HG02763 (cell line): ENCODE results near the gene ODAD2.

ENCODE experiments used
- ATAC-seq: cut with Tn5 transposase; IDR thresholded peaks from one replicate; pipeline ENCODE4 v1.9.1; 2021; ENCODE audit warnings: mild to moderate bottlenecking, moderate library complexity; ENCODE audit not compliant: unreplicated experiment

Gene ODAD2

DNA sequence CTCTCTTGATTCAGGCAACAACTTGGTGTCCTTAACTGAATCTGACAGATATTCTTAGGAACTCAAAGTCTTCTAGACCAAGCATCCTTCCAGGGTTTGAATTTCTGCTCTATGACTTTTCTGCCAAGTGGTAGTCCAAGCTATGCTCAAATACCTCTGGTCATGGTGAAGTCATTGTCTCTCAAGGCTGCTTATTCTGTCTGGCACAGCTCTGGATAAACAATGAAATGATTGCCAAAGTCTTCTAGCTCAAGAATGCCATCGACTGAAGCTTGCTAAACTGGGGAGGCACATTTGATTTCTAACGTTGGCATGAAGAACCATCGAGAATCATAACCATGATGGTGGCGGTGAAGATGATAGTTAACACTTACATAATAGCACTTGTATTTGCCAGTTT, 137.1 kb downstream of the ODAD2 start:
- no peak for ATAC-seq

DNA sequence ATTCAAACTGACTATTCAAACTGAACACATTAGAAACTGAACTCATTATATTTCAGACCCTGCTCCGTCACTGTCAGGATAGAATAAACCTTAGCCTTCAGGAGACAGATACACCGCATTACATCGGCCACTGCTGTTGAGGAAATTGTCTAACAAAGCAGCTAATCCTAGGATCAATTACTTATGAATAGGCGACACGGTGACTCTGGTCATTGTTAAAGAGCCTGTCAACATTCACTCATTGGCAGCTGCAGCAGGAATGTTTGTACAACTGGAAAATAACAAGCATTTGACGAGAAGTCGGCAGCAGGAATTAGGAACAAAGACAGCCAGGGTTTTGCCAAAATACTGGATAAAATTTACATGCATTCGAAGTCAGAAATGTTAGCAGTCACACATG, 141.3 kb downstream of the ODAD2 start:
- no peak for ATAC-seq

DNA sequence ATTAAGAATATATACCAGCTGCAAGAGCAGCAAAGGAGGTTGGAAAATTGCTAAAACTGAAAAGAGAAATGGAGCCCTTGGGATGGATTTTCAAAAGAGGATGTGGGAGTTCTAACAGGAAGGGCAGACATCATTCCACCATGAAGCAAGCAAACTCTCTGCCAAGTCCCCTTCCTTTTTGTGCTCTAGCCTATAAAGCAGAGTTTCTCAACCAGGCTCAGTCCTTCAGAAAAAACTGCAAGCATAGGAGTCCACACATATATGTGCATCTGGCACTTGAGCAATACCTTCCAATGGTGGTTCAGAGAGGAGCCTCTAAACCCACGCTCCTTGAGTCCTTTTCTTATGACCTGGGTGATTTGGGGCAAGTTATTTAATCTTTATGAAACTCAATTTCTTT, 154.7 kb downstream of the ODAD2 start:
- no peak for ATAC-seq

- no peak for ATAC-seq
Observed at GRCh38 chr10:27838901-27839300, 160.0 kb downstream of the ODAD2 start.

DNA sequence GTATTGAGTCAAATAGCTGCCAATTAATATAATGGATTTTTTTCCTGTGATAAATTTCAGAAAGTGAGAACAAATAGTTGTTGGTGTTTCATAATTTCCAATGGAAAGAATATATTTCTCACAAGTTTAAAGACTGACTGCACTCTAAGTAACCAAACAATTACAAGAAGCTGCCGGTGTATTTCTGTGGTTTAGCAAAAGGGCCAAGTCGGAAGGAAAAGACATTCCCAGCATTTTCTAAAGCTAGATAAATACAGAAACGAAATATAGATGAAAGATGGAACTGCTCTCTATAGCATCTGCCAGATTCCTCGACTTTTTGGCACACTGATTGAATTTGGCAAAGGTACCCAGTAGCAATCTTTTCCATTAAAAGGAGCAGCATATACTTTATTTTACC, 160.5 kb downstream of the ODAD2 start:
- no peak for ATAC-seq

GRCh38 chr10:27834476-27834875, 164.4 kb downstream of the ODAD2 start:
- ATAC-seq: no peak

GRCh38 chr10:27833792-27834191, 165.1 kb downstream of the ODAD2 start:
- no peak for ATAC-seq

- no peak for ATAC-seq
Observed at GRCh38 chr10:27832826-27833225, 166.1 kb downstream of the ODAD2 start.

GRCh38 chr10:27826369-27826768, 172.5 kb downstream of the ODAD2 start:
- ATAC-seq: no peak

DNA sequence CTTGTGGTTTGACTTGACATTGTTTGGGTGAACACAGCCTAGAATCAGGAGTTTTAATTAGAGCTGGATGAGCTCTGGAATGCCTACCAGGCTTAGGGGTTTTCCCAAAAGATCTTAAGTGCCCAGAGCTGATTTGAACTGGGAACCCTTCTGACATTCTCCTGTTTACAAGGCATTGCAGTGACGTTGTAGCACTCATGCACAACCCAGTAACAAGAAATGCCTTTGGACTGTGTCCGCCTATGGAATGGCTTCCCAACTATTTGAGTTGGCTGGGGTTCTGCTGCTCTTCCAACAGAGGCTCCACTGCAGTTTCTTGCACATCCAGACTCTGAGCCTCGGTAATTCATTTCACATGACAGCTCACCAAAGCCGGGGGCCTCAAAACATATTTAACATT, 176.6 kb downstream of the ODAD2 start:
- ATAC-seq: no peak

- no peak for ATAC-seq
Observed at GRCh38 chr10:27820637-27821036, 178.2 kb downstream of the ODAD2 start.

GRCh38 chr10:27819781-27820531, 178.9 kb downstream of the ODAD2 start:
- no peak for ATAC-seq

DNA sequence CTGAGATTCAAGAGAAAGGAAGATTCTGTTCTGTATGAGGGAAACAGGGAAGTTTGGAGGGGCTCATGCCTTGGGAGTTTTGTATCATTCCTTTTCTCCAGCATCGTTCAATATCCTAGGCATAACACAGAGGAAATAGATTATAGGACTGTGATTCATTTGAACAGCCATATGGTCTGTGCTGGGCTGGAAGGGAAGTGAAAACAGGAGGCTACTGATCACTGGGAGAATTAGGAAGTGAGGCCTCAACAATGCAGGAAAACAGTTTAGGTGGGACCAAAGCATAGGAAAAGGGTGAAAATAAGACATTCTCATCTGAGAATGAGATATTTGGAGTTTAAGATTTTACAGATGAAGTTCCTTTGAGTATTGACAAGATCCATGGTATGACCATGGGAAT, 182.6 kb downstream of the ODAD2 start:
- ATAC-seq: no peak

DNA sequence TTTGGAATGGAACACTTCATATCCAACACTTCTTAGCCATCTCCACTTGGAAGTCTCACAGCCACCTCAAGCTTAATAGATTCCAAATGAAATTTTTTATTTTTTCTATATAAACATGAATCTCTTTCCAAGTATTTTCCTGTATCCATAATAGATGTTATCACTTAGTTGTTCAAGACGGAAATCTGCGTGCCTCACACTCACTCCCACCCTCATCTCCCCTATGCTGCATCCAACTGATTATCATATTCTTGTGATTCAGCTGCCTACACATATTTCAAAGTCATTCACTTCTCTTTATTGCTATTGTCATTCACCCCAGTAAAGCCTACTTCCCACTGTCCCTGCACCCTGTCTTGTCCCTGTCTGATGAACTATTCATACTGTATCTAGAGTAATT, 183.0 kb downstream of the ODAD2 start:
- no peak for ATAC-seq

- ATAC-seq: no peak
Observed at GRCh38 chr10:27815261-27815660, 183.6 kb downstream of the ODAD2 start.

DNA sequence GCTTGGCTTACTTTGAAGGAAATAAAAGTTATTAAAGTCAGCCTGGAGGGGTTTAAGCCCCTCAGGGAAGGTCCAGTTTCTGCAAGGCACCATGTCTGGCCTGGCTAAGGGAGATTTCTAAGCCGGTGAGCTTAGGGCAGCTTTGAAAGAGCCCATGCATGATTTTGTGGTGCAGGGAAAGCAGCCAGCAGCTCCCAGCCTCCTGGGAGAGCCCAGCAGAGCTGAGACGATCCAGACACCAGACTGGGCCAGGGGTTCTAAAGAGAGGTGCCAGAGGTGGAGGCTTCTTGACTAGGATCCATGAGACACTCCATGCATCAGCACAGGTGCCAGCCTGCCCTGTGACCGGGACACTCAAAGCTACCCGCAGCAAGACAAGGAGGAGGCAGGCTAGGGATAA, 193.7 kb downstream of the ODAD2 start:
- ATAC-seq: no peak

DNA sequence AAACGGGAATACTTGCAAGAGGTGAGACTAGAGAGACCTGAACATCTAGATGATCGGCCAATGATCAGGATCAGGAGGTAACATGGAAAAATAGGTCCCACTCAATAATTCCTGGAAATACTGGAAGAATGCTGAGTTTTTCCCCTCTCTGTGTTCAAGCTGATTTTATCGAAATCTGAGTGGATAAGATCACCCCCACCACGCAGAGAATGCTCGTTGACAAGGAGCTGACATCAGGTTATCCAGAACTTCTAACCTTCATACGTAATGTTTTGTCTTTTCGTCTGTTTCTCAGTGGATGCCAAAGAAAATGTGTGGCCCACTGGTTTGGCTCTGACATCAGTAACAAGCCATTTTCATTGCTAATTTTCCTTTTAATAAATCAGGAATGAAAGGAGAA, 194.7 kb downstream of the ODAD2 start:
- ATAC-seq: no peak

DNA sequence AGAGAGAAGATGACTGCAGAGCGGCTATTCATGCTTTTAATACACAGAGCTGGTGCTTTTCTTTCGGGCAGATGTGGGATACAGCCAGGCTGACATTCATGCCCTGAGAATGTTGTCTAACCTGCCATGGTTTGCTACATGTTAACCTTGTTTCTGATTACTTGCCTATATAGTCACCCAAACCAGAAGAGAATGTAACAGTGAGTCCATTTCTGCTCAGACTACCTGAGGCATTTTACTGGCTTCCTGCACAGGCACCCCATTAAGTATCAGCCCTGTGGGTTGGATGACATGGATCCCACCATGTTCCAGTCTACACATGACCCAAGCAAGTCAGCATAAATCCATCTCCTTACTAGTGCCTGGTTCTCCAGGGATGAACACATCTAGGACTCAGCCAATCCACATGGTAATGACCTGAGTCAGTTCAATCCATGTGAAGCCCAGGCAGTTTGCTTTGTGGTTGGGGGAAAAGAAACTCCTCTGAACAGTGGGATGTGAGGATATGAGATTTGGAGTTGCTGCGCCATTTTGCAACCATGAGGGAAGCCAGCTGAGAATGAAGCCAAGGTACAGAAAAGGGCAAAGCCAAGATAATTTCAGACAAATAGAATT, 197.6 kb downstream of the ODAD2 start:
- no peak for ATAC-seq

GRCh38 chr10:27799046-27799445, 199.8 kb downstream of the ODAD2 start:
- ATAC-seq: no peak

DNA sequence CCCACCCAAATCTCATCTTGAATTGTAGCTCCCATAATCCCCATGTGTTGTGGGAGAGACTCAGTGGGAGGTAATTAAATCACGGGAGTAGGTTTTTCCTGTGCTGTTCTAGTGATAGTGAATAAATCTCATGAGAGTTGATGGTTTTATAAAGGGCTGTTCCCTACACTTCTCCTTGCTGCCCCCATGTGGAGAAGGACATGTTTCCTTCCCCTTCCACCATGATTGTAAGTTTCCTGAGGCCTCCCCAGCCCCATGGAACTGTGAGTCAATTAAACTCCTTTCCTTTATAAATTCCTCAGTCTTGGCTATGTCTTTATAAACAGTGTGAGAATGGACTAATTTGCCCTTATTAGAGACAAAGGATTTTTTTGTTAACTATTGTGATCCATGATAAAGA, 204.7 kb downstream of the ODAD2 start:
- no peak for ATAC-seq

DNA sequence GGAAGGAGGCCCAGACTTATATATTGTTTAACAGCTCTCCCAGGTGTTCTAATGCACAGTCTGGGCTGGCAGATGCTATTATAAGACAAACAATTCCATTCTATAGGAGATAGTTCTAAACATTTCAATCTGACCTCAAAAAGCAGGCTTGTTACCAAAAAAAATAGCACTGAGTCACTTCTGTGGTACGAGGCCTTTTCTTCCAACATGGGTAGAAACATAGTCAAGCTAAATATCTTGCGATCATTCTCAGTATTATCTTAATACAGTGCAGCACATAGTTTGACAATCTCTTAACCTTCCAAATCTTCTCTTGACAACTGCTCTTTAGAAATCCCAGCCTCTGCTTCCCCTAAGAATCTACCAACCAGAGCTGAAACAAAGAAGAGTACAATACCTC, 206.7 kb downstream of the ODAD2 start:
- ATAC-seq: no peak

- no peak for ATAC-seq
Observed at GRCh38 chr10:27784272-27784671, 214.6 kb downstream of the ODAD2 start.

- ATAC-seq: no peak
Observed at GRCh38 chr10:27783660-27784059, 215.2 kb downstream of the ODAD2 start.
